Measurements from ENCODE around the gene RPN1.
"Not testable (repeated sequence)": the region's sequence is repeated elsewhere in the genome, so short reads cannot be mapped to it uniquely, and the experiment has no call there.

RPN1 gene

GRCh38 chr3:128587391-128587790, 63.2 kb downstream of the RPN1 start:
- Histone ChIP-seq H3K4me1 (ENCODE audit: control insufficient read depth, insufficient read depth, low read length) (no peaks in the 10 kb centered on the region), H3K9me3 (ENCODE audit: control insufficient read depth, low read length) (peaks cover 4% of the 10 kb centered on the region), H3K4me3 (ENCODE audit: low read length) (no peak overlapping the region), H3K27me3 (replicated peaks; ENCODE audit: control insufficient read depth, insufficient read depth, low read length) (peaks cover 6% of the 10 kb centered on the region), H3K9ac (ENCODE audit: low read length) (no peak overlapping the region), H3K36me3 (ENCODE audit: control insufficient read depth, insufficient read depth, low read length, severe bottlenecking) (no peaks in the 10 kb centered on the region)
- no peak for DNase-seq (ENCODE audit: low read depth)

- not testable (repeated sequence) for H3K9me3 ChIP-seq (ENCODE audit: control insufficient read depth, low read length); H3K9ac ChIP-seq (ENCODE audit: low read length); H3K4me1 ChIP-seq (ENCODE audit: control insufficient read depth, insufficient read depth, low read length); H3K27me3 ChIP-seq (replicated peaks; ENCODE audit: control insufficient read depth, insufficient read depth, low read length); DNase-seq (ENCODE audit: low read depth); H3K4me3 ChIP-seq (ENCODE audit: low read length); H3K36me3 ChIP-seq (ENCODE audit: control insufficient read depth, insufficient read depth, low read length, severe bottlenecking)
Observed at GRCh38 chr3:128586932-128587331, 63.7 kb downstream of the RPN1 start.

- H3K27me3 ChIP-seq (replicated peaks; ENCODE audit: control insufficient read depth, insufficient read depth, low read length); H3K36me3 ChIP-seq (ENCODE audit: control insufficient read depth, insufficient read depth, low read length, severe bottlenecking); H3K9me3 ChIP-seq (ENCODE audit: control insufficient read depth, low read length); H3K4me3 ChIP-seq (ENCODE audit: low read length); H3K9ac ChIP-seq (ENCODE audit: low read length); H3K4me1 ChIP-seq (ENCODE audit: control insufficient read depth, insufficient read depth, low read length); DNase-seq (ENCODE audit: low read depth): not testable (repeated sequence)
Observed at GRCh38 chr3:128586391-128586790, 64.2 kb downstream of the RPN1 start.

- Histone ChIP-seq H3K27me3 (replicated peaks; ENCODE audit: control insufficient read depth, insufficient read depth, low read length) (peaks cover 6% of the 10 kb centered on the region), H3K9ac (ENCODE audit: low read length) (no peak overlapping the region), H3K9me3 (ENCODE audit: control insufficient read depth, low read length) (peaks cover 4% of the 10 kb centered on the region), H3K4me3 (ENCODE audit: low read length) (no peak overlapping the region), H3K4me1 (ENCODE audit: control insufficient read depth, insufficient read depth, low read length) (no peaks in the 10 kb centered on the region), H3K36me3 (ENCODE audit: control insufficient read depth, insufficient read depth, low read length, severe bottlenecking) (no peaks in the 10 kb centered on the region)
- DNase-seq (ENCODE audit: low read depth): no peak
Observed at GRCh38 chr3:128585974-128586373, 64.6 kb downstream of the RPN1 start.

GRCh38 chr3:128585189-128585588, 65.4 kb downstream of the RPN1 start:
- H3K4me3 ChIP-seq (ENCODE audit: low read length): no peak overlapping the region
- no peak for DNase-seq (ENCODE audit: low read depth)
- peaks cover 6% of the 10 kb centered on the region for H3K27me3 ChIP-seq (replicated peaks; ENCODE audit: control insufficient read depth, insufficient read depth, low read length)
- no peaks in the 10 kb centered on the region for H3K4me1 ChIP-seq (ENCODE audit: control insufficient read depth, insufficient read depth, low read length)
- H3K9me3 ChIP-seq (ENCODE audit: control insufficient read depth, low read length): peaks cover 5% of the 10 kb centered on the region
- H3K36me3 ChIP-seq (ENCODE audit: control insufficient read depth, insufficient read depth, low read length, severe bottlenecking): no peaks in the 10 kb centered on the region
- no peak overlapping the region for H3K9ac ChIP-seq (ENCODE audit: low read length)

GRCh38 chr3:128584412-128585020, 66.1 kb downstream of the RPN1 start:
- Histone ChIP-seq H3K9me3 (ENCODE audit: control insufficient read depth, low read length) (peaks cover 12% of the 10 kb centered on the region), H3K4me1 (ENCODE audit: control insufficient read depth, insufficient read depth, low read length) (no peaks in the 10 kb centered on the region), H3K9ac (ENCODE audit: low read length) (no peak overlapping the region), H3K36me3 (ENCODE audit: control insufficient read depth, insufficient read depth, low read length, severe bottlenecking) (no peaks in the 10 kb centered on the region), H3K4me3 (ENCODE audit: low read length) (no peak overlapping the region), H3K27me3 (replicated peaks; ENCODE audit: control insufficient read depth, insufficient read depth, low read length) (peaks cover 6% of the 10 kb centered on the region)
- peak; percentile 81 for DNase-seq (ENCODE audit: low read depth)

GRCh38 chr3:128581566-128581965, 69.1 kb downstream of the RPN1 start:
- DNase-seq (ENCODE audit: low read depth): no peak
- Histone ChIP-seq H3K4me3 (ENCODE audit: low read length) (no peak overlapping the region), H3K36me3 (ENCODE audit: control insufficient read depth, insufficient read depth, low read length, severe bottlenecking) (no peaks in the 10 kb centered on the region), H3K9me3 (ENCODE audit: control insufficient read depth, low read length) (peaks cover 9% of the 10 kb centered on the region), H3K4me1 (ENCODE audit: control insufficient read depth, insufficient read depth, low read length) (no peaks in the 10 kb centered on the region), H3K9ac (ENCODE audit: low read length) (no peak overlapping the region), H3K27me3 (replicated peaks; ENCODE audit: control insufficient read depth, insufficient read depth, low read length) (peaks cover 25% of the 10 kb centered on the region)

- Histone ChIP-seq H3K4me3 (ENCODE audit: low read length) (no peak overlapping the region), H3K4me1 (ENCODE audit: control insufficient read depth, insufficient read depth, low read length) (no peaks in the 10 kb centered on the region), H3K9ac (ENCODE audit: low read length) (no peak overlapping the region), H3K9me3 (ENCODE audit: control insufficient read depth, low read length) (peaks cover 9% of the 10 kb centered on the region), H3K27me3 (replicated peaks; ENCODE audit: control insufficient read depth, insufficient read depth, low read length) (peaks cover 38% of the 10 kb centered on the region), H3K36me3 (ENCODE audit: control insufficient read depth, insufficient read depth, low read length, severe bottlenecking) (no peaks in the 10 kb centered on the region)
- no peak for DNase-seq (ENCODE audit: low read depth)
Observed at GRCh38 chr3:128579927-128580326, 70.7 kb downstream of the RPN1 start.

GRCh38 chr3:128578346-128578745, 72.3 kb downstream of the RPN1 start:
- no peak for DNase-seq (ENCODE audit: low read depth)
- H3K4me3 ChIP-seq (ENCODE audit: low read length): no peak overlapping the region
- H3K9me3 ChIP-seq (ENCODE audit: control insufficient read depth, low read length): peaks cover 9% of the 10 kb centered on the region
- H3K36me3 ChIP-seq (ENCODE audit: control insufficient read depth, insufficient read depth, low read length, severe bottlenecking): no peaks in the 10 kb centered on the region
- no peak overlapping the region for H3K9ac ChIP-seq (ENCODE audit: low read length)
- no peaks in the 10 kb centered on the region for H3K4me1 ChIP-seq (ENCODE audit: control insufficient read depth, insufficient read depth, low read length)
- peaks cover 38% of the 10 kb centered on the region for H3K27me3 ChIP-seq (replicated peaks; ENCODE audit: control insufficient read depth, insufficient read depth, low read length)

- no peak overlapping the region for H3K9ac ChIP-seq (ENCODE audit: low read length)
- no peaks in the 10 kb centered on the region for H3K36me3 ChIP-seq (ENCODE audit: control insufficient read depth, insufficient read depth, low read length, severe bottlenecking)
- DNase-seq (ENCODE audit: low read depth): no peak
- peaks cover 38% of the 10 kb centered on the region for H3K27me3 ChIP-seq (replicated peaks; ENCODE audit: control insufficient read depth, insufficient read depth, low read length)
- H3K9me3 ChIP-seq (ENCODE audit: control insufficient read depth, low read length): peaks cover 9% of the 10 kb centered on the region
- H3K4me3 ChIP-seq (ENCODE audit: low read length): no peak overlapping the region
- H3K4me1 ChIP-seq (ENCODE audit: control insufficient read depth, insufficient read depth, low read length): no peaks in the 10 kb centered on the region
Observed at GRCh38 chr3:128577711-128578110, 72.9 kb downstream of the RPN1 start.

- no peak overlapping the region for H3K9ac ChIP-seq (ENCODE audit: low read length)
- no peak for DNase-seq (ENCODE audit: low read depth)
- peaks cover 46% of the 10 kb centered on the region for H3K27me3 ChIP-seq (replicated peaks; ENCODE audit: control insufficient read depth, insufficient read depth, low read length)
- no peaks in the 10 kb centered on the region for H3K36me3 ChIP-seq (ENCODE audit: control insufficient read depth, insufficient read depth, low read length, severe bottlenecking)
- peaks cover 9% of the 10 kb centered on the region for H3K9me3 ChIP-seq (ENCODE audit: control insufficient read depth, low read length)
- H3K4me1 ChIP-seq (ENCODE audit: control insufficient read depth, insufficient read depth, low read length): no peaks in the 10 kb centered on the region
- no peak overlapping the region for H3K4me3 ChIP-seq (ENCODE audit: low read length)
Observed at GRCh38 chr3:128576290-128576689, 74.3 kb downstream of the RPN1 start.

GRCh38 chr3:128575777-128576176, 74.8 kb downstream of the RPN1 start:
- H3K9me3 ChIP-seq (ENCODE audit: control insufficient read depth, low read length): peaks cover 9% of the 10 kb centered on the region
- no peak for DNase-seq (ENCODE audit: low read depth)
- peaks cover 48% of the 10 kb centered on the region for H3K27me3 ChIP-seq (replicated peaks; ENCODE audit: control insufficient read depth, insufficient read depth, low read length)
- H3K36me3 ChIP-seq (ENCODE audit: control insufficient read depth, insufficient read depth, low read length, severe bottlenecking): no peaks in the 10 kb centered on the region
- H3K4me3 ChIP-seq (ENCODE audit: low read length): no peak overlapping the region
- H3K4me1 ChIP-seq (ENCODE audit: control insufficient read depth, insufficient read depth, low read length): no peaks in the 10 kb centered on the region
- no peak overlapping the region for H3K9ac ChIP-seq (ENCODE audit: low read length)

Data from adipocyte (in vitro differentiated cells).